H7 (cell line): ENCODE results near the gene MAGEF1. TPM values are rescaled to one million over a fixed set of nuclear protein-coding genes. Genes with fewer than 3 reads are reported as not detected.

ENCODE experiments used
- DNase-seq: peaks from one replicate; pipeline ENCODE4 v3.0.0; 2012
- H3K27me3 ChIP-seq: 2 replicates; pipeline ENCODE4 v1.6.0; 2011; ENCODE audit warnings: mild to moderate bottlenecking, low read length; ENCODE audit not compliant: control insufficient read depth, insufficient read depth
- H3K36me3 ChIP-seq: replicated peaks from 2 replicates; pipeline ENCODE4 v1.5.1; 2011; ENCODE audit warnings: low read length; ENCODE audit not compliant: control insufficient read depth, insufficient read depth
- H3K4me3 ChIP-seq: 2 replicates; pipeline ENCODE4 v1.5.1; 2011; ENCODE audit warnings: low read depth, mild to moderate bottlenecking, control low read depth, low read length, moderate library complexity; ENCODE audit not compliant: insufficient read depth
- total RNA-seq: library from RNA; depleted of rRNA; stranded (reverse); fragments of >200 nt; shearing (Covaris generic); gene quantifications from 2 replicates; pipeline ENCODE4 v1.2.3, GENCODE V29; 2014

The MAGEF1 gene
- total RNA-seq, 1 experiment from 2014 or later: 59.8 TPM

DNA sequence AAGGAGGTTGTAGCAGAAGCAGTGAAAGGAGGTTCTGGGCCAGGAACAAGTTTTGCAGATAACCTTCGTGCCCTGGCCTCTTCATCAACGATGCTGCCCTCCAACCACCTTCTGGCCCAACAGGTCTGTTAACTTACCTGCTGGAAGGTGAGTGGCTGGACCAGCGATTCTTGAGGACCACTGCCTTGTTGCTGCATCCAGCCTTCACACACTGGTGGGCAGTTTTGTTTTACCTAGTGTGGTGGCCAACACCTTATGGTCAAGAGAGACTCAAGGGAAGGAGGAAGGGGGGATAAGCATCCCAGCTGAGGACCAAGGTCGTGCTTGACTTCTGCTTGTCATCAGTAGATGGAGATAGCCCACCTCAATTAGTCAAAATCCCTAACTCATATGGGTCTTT, 7.8 kb upstream of the MAGEF1 start:
- no peak for DNase-seq
- Histone ChIP-seq H3K36me3 (no peaks in the 10 kb centered on the region), H3K27me3 (no peaks in the 10 kb centered on the region), H3K4me3 (no peak overlapping the region)

DNA sequence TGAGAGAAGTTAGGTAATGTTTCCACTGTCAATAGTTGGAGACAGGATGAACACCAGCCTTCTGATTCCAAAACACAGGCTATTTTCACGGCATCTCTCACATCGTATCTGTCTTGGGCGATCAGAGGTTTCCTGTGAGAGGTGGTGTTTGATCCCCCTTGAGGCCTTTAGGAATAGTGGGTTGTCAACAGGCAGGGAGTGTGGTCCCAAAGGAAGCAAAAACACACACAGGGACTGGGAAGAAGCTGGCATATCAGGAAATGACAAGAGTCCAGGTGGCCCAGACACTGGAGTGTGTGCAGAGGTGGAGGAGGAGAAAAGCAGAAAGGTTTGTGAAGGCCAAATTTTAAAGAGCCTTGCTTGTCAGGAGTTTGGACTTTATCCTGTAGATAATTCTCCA, 6.6 kb upstream of the MAGEF1 start:
- no peak overlapping the region for H3K4me3 ChIP-seq
- no peaks in the 10 kb centered on the region for H3K27me3 ChIP-seq
- DNase-seq: no peak
- H3K36me3 ChIP-seq: no peaks in the 10 kb centered on the region

DNA sequence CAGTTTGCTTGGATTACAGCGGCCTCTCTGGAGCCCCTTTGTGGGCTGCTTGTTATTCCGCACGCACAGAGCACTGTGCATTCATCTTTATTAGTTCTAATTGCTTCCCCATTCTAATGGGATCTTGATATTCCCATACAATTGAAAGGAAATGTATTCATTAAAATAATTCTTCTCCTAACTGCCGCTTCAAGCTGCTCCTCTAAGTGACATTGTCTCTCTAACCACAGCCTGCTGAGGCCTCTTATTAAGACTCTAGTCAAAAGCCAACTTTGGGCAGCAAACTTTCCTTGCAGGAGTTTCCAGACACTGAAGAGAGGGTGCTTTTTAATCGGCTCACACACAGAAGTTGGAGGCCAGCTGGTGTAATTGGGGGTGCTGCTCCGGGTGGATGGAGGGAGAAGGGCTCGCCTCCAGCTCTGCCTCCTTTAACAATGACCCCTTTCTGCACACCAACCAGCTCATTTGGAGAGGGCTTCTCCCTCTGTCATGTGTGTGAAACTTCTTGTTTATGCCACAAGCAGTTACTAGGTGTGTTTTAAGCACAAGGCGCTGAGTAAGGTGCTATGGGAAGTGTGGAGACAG, 5.6 kb upstream of the MAGEF1 start:
- Histone ChIP-seq H3K36me3 (no peaks in the 10 kb centered on the region), H3K27me3 (no peaks in the 10 kb centered on the region), H3K4me3 (no peak overlapping the region)
- DNase-seq: peak; percentile 16

DNA sequence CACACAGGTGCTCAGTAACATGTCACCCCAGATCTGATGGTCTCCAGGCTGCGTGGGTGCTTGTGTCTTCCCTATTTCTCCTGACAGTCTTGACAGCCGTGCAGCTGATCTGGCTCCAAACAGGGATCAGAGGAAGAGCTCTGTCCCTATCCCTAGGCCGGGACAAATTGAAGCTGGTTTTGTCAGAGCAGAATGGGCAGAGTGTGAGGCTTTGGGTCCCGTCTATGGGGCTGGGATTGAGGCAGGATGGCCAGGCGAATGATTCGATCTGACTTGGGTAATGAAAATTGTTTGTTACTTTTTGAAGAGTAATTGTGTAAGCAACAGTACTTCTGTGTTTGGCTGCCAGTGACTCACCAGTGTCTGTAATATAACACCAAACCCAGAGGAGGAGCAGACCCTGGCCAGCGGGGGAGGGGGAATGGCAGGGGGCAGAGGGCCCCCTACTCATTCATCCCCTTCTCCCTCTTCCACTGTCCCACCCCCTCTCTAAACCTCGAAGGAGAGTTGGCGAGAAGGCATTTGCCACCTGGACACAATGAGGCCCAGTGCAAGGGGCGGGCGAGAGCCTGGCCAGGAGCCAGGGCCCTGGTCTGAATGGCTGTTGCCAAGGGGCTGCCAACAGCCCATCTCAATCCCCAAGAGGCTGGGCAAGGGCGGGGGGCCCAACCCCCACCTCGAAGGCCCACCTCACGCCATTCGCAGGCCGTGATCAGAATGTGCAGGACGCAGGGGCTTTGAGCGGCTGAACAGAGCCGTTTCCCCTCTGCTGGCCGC, 4.9 kb upstream of the MAGEF1 start:
- peak; percentile 80 for DNase-seq
- Histone ChIP-seq H3K27me3 (no peaks in the 10 kb centered on the region), H3K4me3 (no peak overlapping the region), H3K36me3 (no peaks in the 10 kb centered on the region)

DNA sequence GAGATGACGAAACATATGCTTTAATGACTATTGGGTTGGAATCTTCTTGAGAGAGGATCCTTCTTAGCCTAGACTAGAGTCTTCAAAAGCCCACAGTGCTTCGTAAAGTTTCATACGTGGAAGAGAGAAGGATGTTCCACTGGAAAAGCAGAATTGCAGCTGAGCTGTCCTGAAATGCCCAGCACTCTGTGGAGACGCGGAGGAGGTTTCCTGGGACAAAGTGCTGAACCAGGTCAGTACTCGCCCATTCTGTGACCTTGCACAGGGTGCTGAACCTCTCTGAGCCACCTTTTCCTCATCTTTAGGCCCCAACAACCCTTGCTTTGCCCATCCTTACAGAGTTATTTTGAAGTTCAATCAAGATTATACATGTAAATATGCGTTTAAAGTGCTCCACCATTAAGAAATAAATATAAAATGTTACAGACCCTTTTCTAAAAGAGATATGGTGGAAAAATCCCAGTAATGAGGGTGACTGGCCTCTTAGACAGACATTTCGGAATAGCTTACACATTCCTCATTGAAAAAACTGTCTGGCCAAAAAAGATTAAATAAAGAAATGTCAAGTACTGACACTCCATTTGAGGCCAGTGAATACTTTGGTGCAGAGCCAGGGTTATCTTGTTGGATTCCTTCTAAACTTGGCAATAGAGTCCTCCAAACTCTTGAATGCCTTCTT, 4.2 kb upstream of the MAGEF1 start:
- Histone ChIP-seq H3K27me3 (no peaks in the 10 kb centered on the region), H3K4me3 (no peak overlapping the region), H3K36me3 (no peaks in the 10 kb centered on the region)
- DNase-seq: no peak

DNA sequence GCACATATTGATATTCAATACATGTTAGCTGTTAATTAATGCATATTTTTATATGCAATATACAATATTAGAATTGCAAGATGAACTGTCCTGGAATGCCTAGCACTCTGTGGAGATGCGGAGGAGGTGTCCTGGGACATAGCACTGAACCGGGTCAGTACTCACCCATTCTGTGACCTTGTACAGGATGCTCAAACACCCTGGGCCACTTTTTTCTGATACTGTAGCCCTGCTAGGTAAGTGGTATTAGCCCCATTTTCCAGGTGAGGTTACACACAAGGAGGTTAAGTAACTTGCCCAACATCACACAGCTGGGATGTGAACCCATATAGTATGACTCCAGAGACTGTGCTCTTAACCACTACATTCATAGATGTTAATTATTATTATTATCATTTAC, 1.7 kb upstream of the MAGEF1 start:
- DNase-seq: no peak
- Histone ChIP-seq H3K36me3 (peaks cover 3% of the 10 kb centered on the region), H3K27me3 (no peaks in the 10 kb centered on the region), H3K4me3 (no peak overlapping the region)

DNA sequence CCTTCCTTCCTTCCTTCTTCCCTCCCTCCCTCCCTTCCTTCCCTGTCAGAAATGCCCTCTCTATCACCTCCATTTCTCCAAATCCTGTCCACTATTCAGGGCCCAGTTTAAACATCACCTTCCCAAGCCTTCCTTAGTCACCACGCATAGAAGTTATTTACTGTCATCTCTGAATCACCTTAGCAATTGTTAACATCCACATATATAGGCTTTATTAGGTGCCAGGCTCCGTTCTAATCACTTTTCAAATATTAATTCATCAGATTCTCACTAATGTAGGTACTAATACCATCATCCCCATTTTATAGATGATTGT, 1.1 kb upstream of the MAGEF1 start:
- H3K27me3 ChIP-seq: no peaks in the 10 kb centered on the region
- no peak overlapping the region for H3K4me3 ChIP-seq
- no peak for DNase-seq
- peaks cover 3% of the 10 kb centered on the region for H3K36me3 ChIP-seq

DNA sequence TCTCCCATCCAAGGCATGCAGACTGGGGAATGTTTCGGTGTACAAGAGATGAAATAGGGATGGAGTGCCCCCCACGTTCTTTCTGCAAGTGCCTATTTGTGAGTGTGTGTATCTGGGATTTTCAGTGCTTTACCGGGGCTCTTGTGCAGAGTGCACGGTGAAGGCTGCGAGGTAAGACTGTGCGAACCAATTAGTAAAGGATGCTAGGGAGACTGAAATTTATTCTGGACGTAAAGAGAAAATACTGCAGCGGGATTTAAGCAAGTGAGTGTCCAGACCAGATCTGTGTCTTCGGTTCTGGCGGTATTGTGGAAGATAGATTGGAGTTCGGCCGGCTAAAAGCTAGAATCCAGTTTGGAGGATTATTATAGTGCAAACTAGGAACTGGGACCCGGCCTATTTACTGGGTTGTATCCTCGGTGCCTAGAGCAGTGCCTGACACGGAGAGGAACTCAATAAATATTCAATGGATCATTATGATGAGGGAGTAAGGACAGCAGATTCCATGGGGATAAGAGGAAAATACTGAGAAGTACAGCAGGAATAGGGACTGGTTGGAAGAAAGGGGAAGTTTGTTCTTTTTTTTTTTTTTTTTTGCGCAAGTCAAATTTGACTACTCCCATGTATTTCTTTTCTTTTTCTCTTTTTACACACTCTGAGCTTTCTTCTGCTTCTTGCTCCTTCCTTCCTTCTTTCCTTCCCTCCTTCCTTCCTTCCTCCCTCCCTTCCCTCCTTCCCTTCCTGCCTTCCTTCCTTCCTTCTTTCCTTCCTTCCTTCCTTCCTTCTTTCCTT, 580 bp upstream of the MAGEF1 start:
- no peak for DNase-seq
- Histone ChIP-seq H3K36me3 (peaks cover 3% of the 10 kb centered on the region), H3K27me3 (no peaks in the 10 kb centered on the region), H3K4me3 (peak overlapping the region; percentile 77)

DNA sequence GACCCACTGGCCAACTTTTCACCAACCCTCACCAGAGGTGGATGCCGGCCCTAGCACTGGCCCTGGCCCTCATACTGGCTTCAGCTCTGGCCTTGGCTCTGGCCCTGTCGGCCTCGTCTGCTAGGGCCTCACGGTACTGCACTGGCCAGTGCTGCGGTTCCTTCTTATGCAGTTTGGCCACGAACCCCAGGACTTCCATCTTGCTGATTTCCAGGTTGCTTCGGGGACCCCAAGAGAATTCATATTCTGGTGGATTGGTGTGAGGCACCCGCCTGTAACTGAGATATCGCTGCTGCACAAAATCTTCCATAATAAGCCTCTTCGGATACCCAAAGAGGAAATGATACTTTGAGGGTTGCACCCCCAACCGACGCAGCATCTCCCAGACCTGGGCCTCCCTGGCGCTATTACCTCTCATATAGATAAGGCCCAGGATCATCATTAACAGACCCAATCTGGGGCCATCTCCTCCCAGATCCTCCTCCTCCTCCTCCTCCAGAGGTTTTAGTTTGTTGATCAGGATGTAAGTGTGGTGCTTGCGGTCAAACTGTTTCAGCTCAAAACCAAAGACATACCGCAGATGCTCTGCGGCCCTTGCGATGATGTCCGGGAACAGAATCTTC, 883 bp downstream of the MAGEF1 start:
- peaks cover 3% of the 10 kb centered on the region for H3K36me3 ChIP-seq
- H3K27me3 ChIP-seq: no peaks in the 10 kb centered on the region
- no peak for DNase-seq
- H3K4me3 ChIP-seq: peak overlapping the region; percentile 77

DNA sequence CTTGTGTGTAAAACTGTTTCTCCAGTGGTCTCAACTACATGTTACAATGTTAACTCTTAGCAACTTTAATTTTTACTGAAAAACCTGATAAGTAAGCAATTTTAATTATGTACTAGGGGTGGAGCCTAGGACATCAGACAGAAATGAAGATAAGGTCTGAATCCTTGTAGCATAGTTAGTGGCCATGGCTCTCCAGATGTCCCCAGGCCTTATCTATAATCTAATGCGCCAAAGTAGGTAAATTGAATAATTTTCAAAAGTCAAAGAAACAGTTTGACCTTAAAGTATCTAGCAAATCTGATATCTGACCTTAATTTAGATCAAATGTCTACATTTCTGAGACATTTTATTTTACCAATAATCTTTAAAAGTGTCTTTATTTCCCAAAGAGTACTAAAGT, 8.2 kb downstream of the MAGEF1 start:
- Histone ChIP-seq H3K27me3 (no peaks in the 10 kb centered on the region), H3K4me3 (no peak overlapping the region), H3K36me3 (no peaks in the 10 kb centered on the region)
- no peak for DNase-seq

DNA sequence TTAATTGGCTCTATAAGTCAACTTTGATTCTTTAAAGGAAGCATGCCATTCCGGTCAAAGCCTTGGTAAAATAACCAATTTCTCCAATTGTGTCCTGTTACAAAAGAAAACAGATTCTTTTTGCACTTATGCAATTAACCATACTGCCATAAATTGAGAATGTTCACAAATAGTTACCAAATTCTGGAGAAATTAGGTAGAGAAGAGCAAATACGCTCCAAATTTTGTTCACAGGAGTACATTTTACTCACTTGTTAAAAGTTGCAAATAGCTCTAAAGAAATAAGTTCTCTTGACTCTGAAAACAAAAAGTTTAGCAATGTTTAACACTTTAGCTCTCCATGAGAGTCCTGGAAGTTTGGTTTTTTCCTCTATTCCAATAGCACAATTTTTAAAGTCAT, 11.1 kb downstream of the MAGEF1 start:
- no peak overlapping the region for H3K4me3 ChIP-seq
- H3K27me3 ChIP-seq: no peaks in the 10 kb centered on the region
- DNase-seq: no peak
- no peaks in the 10 kb centered on the region for H3K36me3 ChIP-seq

DNA sequence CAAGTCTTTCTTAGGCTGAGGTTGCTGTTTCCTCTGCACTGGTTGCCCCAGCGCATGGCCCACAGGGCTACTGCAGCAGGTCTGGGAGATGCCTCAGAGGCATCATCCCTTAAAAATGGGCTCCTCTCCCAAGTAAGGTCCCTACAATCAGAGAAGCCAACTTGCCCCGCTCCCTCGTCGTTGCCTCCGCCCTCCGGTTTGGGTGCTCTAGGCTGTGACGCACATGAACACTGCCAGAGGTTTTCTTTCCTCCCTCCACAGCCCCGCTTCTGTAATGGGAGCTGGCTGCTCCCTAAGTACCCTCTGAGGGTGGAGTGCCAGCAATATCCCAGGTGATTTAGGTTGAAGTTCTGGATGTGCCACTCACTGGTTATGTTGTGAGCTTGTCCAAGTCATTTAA, 14.0 kb downstream of the MAGEF1 start:
- no peak for DNase-seq
- Histone ChIP-seq H3K4me3 (no peak overlapping the region), H3K27me3 (no peaks in the 10 kb centered on the region), H3K36me3 (no peaks in the 10 kb centered on the region)

DNA sequence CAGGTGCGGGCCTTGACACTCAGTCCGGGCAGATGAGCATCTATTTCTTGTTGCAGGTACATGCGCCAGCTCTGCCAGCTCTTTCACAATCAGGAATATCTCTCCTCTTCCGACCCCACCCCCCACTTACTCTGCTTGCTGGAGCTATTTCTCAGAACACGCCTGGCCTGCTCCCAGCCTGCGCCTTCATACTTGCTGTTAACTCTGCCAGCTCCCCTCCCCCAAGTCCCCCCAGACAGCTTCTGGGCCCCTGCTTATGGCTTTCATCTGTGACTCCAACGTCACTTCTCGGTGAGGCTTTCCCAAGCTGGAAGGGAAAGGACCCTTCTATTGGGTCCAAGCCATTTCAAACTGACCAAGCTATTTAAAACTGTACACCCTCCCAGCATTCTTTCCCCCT, 15.2 kb downstream of the MAGEF1 start:
- H3K4me3 ChIP-seq: no peak overlapping the region
- no peaks in the 10 kb centered on the region for H3K36me3 ChIP-seq
- DNase-seq: no peak

DNA sequence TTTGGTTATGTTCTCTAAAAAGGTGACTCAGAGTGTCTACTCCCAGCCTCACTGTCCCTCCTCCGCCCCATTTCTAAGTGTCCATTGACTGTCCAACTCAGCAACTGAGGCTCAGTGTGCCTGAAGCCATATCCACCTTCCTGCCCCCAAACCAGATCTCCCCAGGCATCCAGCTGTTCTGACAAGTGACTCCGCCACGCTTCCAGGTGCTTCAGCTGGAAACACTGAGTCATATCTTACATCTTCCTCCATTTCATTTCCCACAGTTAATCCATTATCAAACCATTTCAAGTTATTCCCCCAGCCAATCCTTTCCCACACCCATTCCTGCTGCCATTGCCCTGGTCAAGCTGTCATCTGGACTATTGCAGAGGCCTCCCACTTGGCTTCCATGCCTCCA, 17.1 kb downstream of the MAGEF1 start:
- H3K27me3 ChIP-seq: no peaks in the 10 kb centered on the region; the same call in 1 of the 2 replicates
- H3K36me3 ChIP-seq: no peaks in the 10 kb centered on the region
- H3K4me3 ChIP-seq: no peak overlapping the region
- no peak for DNase-seq

More for the DNA sequence above, 15.2 kb downstream of the MAGEF1 start:
- H3K27me3 ChIP-seq: no peaks in the 10 kb centered on the region
